ENCODE measurements around the gene POLR2B.
"Not testable (repeated sequence)": the region's sequence is repeated elsewhere in the genome, so short reads cannot be mapped to it uniquely, and the experiment has no call there.

The POLR2B gene

GRCh38 chr4:56990109-56990905, 11.6 kb downstream of the POLR2B start:
- no peak for FAIRE-seq

GRCh38 chr4:56995525-56995924, 16.8 kb downstream of the POLR2B start:
- FAIRE-seq, result no peak

GRCh38 chr4:56999751-57000150, 21.1 kb downstream of the POLR2B start:
- no peak for FAIRE-seq

- no peak for FAIRE-seq
These were observed 34.9 kb downstream of the POLR2B start for GRCh38 chr4:57013543-57014120.

DNA sequence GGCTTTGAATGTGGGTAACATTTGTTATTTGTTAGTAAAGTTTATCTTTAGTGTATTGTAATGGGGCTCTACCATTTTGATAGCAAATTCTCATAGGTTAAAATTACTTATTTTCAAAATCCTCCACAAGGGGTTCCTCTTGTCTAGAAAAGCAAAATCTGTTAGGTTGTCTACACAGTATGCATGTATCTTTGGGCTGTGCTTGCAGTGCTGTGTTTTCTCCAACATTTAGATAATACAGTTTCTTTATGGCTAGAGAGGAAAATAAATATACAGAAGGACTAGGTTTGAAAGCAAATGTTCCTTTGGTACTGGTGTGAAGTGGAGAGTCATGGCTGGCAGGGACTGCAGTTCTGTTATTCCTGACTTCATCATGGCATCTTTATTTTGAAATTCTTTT, 40.3 kb downstream of the POLR2B start:
- no peak for FAIRE-seq

DNA sequence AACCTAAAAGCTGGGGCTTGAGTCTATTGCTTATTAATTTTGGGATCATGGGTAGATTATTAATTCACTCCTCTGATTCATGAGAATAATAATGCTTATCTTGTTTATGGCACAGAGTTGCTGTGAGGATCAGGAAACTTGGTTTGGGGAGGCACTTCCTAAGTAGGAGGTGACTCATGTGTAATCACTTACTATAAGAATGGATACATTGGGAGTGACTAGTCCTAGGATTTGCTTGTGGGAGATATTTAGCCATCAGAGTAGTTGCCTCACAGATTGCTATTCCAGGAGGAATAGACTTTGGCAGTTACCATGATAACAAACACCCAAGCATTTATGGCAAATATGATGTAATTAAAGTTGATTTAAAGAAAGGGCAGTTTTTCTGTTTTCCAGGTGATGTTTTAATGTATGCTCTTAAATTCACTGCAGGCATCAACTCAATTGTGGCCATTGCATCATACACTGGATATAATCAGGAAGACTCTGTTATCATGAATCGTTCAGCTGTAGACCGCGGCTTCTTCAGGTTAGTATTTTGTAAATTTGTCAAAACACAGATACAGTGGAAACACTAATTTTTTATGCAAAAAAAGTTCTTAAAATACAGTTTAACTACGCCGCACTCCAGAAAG, 41.9 kb downstream of the POLR2B start:
- FAIRE-seq, result no peak

DNA sequence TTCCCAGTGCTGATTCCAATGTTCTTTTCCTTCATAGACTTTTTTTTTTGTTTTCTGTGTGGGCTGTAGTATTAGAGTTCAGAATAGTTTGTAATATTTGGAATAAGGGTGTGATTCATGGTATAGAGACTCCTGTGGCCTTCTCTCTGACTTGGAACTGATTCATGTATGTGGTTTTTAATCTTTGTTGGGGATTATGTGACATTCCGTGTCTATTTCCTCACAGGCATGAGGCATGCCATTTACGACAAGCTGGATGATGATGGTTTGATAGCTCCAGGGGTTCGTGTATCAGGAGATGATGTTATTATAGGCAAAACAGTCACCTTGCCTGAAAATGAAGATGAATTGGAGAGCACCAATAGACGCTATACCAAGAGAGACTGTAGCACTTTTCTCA, 44.4 kb downstream of the POLR2B start:
- no peak for FAIRE-seq

DNA sequence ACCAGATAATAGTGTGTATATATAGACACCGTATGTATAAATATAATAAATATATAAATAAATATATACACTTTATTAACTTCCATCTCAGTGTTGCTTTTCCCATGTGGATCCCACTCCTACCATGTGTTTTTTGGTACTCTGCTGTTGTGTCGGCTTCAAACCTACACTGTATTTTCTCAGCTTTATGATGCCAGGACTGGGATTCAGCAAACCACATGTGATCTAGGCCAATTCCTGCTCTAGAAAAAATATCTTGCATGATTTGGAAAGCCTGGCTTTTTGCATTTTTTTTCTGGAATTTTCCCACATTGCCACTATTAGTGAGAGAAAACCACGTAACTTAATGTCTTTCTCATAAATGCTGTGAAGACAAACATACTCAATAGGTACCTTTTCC, 55.8 kb downstream of the POLR2B start:
- FAIRE-seq, result no peak

DNA sequence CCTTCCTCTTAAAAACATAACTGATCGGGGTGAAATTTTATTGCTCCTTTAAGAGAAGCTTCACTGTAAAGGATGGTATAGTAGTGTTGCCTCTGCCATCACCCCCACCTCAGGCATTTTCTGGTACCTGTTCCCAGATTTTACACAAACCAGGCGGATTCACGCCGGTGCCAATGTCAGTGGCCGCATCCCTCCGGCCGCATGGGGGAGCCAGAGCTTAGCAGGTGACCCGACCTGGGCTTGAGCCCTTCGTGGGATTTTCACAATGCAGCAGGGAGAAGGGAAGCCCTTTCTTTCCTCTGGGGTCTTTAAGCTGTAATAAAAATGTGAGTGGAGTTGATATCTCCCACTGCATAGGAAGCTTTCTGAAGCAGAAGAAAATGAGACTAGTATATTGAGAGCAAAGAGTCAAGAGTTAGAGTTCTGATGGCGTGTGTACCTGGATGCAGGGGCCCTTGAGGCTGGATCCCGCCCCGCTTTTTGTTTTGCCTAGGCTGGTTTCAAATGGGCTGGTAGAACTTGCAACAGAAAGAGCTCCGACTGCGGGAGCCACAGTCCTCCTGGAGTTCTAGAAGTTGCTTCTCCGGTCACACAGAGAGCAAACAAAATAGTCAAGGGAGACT, 59.4 kb downstream of the POLR2B start:
- no peak for FAIRE-seq

- no peak for FAIRE-seq
These were observed 60.6 kb downstream of the POLR2B start for GRCh38 chr4:57039345-57039744.

DNA sequence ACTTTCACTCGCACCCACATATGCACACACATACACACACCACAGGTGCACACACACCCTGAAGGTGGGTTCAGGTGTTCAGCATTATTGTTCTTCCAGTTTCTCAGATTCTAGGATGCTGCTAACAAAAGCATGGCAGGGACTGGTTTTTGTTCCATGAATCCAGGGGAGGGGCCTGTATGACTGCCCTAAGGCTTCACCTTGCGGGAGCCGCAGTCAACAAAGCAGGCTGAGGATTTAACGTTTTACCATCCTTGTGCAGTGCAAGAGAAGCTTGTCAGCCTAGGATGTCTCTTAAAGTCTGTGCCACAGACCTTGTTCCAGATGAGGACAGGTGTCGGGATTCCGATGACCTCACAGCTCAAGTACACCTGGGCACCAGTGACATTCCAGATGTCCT, 61.8 kb downstream of the POLR2B start:
- no peak for FAIRE-seq

DNA sequence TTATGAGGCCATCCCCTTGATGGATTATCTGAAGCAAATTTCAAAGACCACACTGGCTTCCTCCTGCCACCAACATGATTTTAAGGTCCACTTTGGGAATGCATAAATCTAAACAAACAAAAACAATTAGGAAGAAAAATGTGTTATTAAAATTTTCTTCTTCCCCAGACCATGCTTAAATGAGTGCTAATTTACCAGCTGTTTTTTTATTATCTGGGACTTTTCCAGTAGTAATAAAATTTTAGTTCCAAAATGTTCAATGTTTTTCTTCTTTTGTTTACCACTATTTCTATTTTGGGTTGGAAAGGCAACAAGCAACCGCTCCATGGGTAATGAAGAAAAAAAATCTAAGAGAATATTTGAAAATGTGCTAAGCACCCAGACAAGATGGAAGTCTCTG, 62.3 kb downstream of the POLR2B start:
- no peak for FAIRE-seq

- no peak for FAIRE-seq
These were observed 64.0 kb downstream of the POLR2B start for GRCh38 chr4:57042711-57043169.

DNA sequence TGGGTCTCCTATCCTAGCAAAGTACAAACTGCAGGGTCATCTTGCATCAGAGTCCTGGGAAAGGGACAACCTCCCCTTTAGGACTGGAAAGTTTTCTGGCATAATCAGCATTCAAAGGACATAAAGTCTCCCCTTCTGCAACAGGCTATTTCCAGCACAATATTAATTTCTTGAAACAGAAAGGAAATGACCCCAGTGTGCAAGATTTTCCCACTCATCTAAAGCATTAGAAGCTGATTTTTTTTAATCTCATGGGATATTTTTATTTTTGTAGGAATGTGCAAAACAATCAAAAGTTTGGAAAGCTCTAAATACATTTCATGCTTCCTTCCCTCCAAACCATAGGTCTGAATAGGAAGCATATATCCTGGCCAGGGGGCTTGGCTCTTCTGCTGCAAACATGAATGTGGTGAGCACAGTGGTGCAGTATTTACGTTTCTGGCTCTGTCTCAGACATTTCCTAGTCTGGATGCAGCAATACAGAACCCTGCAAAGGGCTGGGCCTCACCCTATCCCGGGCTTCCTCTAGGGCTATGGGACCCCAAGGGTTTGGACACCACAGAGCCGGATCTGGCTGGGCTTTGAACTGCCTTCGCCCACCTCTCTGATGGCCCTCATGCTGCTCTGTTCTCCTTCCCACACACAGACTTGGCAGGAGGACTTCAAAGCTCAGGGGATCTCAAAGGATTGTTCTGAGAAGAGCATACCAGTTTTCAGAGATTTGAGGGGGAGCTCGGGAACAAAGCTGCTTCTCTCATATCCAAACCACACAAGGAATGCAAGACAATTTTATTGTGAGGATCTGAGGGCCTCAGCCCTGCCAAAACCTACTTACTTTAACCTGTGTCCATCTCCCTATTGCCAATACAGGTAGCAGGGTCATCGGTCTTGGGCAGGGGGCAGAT, 64.9 kb downstream of the POLR2B start:
- FAIRE-seq, result no peak

GRCh38 chr4:57044279-57044678, 65.6 kb downstream of the POLR2B start:
- no peak for FAIRE-seq

DNA sequence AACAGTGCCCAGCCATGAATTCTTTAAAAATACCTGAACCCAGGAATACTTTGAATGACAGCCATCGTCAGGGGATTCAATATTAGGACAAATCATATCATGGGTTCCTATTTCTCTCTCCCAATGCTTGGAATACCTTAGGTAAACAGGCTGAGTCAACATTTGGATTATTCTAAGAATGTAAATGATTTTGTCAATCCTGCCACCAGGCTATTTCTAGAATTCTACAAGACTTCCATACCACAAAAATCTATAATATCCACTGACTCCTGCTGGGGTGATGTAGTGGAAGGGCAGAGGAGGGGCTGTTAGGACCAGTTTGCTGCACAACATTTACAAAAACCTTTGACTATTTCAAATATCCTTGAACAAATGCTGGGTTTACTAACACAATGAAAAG, 66.3 kb downstream of the POLR2B start:
- no peak for FAIRE-seq

DNA sequence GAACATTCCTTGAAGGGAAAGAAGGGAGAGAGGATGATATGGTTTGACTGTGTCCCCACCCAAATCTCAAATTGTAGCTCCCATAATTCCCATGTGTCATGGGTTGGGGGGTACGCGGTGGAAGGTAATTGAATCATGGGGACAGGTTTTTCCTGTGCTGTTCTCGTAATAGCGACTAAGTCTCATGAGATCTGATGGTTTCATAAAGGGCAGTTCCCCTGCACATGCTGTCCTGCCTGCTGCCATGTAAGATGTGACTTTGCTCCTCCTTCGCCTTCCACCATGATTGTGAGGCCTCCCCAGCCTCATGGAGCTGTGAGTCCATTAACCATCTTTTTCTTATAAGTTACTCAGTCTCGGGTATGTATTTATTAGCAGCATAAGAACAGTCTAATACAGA, 68.3 kb downstream of the POLR2B start:
- not testable (repeated sequence) for FAIRE-seq

DNA sequence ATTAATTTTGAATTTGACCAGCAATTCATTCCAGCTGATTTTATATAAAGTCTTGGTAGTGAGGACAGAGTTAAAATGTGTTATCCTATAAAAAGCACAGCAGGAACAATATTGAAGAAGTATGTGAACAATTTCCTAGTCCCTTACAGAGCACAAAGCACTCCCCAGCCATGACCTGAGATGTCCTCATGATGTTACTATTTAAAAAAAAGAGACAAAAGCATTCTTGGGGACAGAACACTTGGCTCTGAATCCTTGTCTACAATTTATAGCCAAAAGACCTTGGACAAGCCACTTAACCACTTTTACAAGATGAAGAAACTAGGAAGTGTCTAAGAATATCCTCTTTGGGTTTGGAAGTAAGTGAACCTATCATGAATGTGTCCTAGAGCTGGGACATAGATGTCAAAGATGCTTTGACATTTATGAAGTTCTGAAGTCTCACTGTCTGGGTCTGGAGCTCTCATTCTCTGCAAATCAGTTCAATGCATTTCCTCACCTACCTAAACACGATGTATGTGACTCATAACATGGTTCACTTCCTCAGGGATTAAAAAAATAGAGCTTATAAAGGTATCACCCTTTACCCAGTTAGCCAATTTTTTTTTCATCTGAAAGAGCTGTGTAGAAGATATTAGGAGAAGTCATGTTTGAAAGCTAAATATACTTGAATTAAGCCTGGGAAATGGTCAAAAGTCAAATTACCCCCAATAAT, 70.1 kb downstream of the POLR2B start:
- no peak for FAIRE-seq

- no peak for FAIRE-seq
These were observed 72.4 kb downstream of the POLR2B start for GRCh38 chr4:57051095-57051494.

DNA sequence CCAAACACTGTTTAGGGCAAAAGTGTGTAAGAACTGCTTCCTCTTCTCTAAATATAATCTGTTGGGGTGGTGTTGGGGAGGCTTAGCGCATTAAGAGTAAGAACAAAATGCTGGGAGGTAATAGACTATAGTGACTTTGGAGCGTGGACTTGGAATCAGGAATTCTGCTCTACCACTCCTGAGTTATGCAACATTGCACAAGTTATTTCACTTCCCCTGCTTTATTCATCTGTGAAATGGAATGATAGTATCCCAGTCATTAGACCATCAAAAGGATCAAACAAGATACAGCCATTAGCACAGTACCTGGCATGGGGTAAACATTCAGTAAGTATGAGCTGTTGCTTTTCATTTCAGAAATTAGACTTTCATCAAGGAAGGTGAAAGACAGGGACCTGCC, 72.8 kb downstream of the POLR2B start:
- no peak for FAIRE-seq

GRCh38 chr4:57053508-57053907, 74.8 kb downstream of the POLR2B start:
- FAIRE-seq, result no peak

- no peak for FAIRE-seq
These were observed 77.2 kb downstream of the POLR2B start for GRCh38 chr4:57055886-57056285.

All from islet of Langerhans (tissue), 1 donor.